WTC11 (cell line): ENCODE results near the gene CLNK.

Source experiments
- CTCF ChIP-seq: fragments of 200-600 bp; IDR thresholded peaks from 2 replicates; pipeline ENCODE4 v1.8.0; 2022; ENCODE audit warnings: antibody characterized with exemption
- ESRRA ChIP-seq: sonication (generic); formaldehyde crosslinking; IDR thresholded peaks from 2 replicates; pipeline ENCODE4 v1.8.1; 2022; ENCODE audit warnings: mild to moderate bottlenecking, missing genetic modification reagents, borderline replicate concordance
- FOXP1 ChIP-seq: sonication (generic); formaldehyde crosslinking; IDR thresholded peaks from 2 replicates; pipeline ENCODE4 v1.8.0; 2022; ENCODE audit warnings: missing genetic modification reagents, mild to moderate bottlenecking, moderate library complexity, borderline replicate concordance
- FOXP4 ChIP-seq: sonication (generic); formaldehyde crosslinking; IDR thresholded peaks from 2 replicates; pipeline ENCODE4 v1.8.0; 2022; ENCODE audit warnings: mild to moderate bottlenecking, missing genetic modification reagents
- MAX ChIP-seq: sonication (generic); formaldehyde crosslinking; IDR thresholded peaks from 2 replicates; pipeline ENCODE4 v1.8.0; 2022; ENCODE audit warnings: mild to moderate bottlenecking, missing genetic modification reagents
- NR1H2 ChIP-seq: sonication (generic); formaldehyde crosslinking; IDR thresholded peaks from 2 replicates; pipeline ENCODE4 v1.9.0; 2021; ENCODE audit warnings: mild to moderate bottlenecking, moderate library complexity, missing genetic modification reagents
- NR3C1 ChIP-seq: sonication (generic); formaldehyde crosslinking; conservative IDR thresholded peaks from 2 replicates; pipeline ENCODE4 v1.8.1; 2023; ENCODE audit warnings: low read depth, mild to moderate bottlenecking, missing genetic modification reagents
- ZSCAN18 ChIP-seq: fragments of 250-450 bp; sonication (Bioruptor Pico); IDR thresholded peaks from 2 replicates; pipeline ENCODE4 v2.1.2; 2022; ENCODE audit warnings: mild to moderate bottlenecking, moderate library complexity

GRCh38 chr4:10554121-10554520, 130.4 kb downstream of the CLNK start:
- no peak for TF ChIP-seq MAX (CRISPR knock-in tag)
- TF ChIP-seq FOXP4: no peak
- no peak for TF ChIP-seq ESRRA (CRISPR knock-in tag)
- no peak for TF ChIP-seq CTCF
- no peak for TF ChIP-seq FOXP1 (CRISPR knock-in tag)
- TF ChIP-seq NR1H2: no peak
- TF ChIP-seq ZSCAN18 (CRISPR knock-in tag): no peak
- no peak for TF ChIP-seq NR3C1 (CRISPR knock-in tag)
